Activated CD8-positive, alpha-beta T cell treated with anti-CD3 and anti-CD28 coated beads for 36 hours (primary cell): ENCODE measurements around the gene SPTAN1. TPM values are rescaled to one million over a fixed set of nuclear protein-coding genes. Genes with fewer than 3 reads are reported as not detected.

Source experiments
- ATAC-seq: fragments of 200-7000 bp; cut with Tn5 transposase; one replicate; pipeline ENCODE4 v1.10.0; 2021; ENCODE audit warnings: mild to moderate bottlenecking, moderate library complexity
- CTCF ChIA-PET: fragments of 350-600 bp; sonication (Branson Sonifier 250); formaldehyde crosslinking; loops from one replicate; lab custom pipeline; 2021; ENCODE audit warnings: antibody characterized with exemption; lab: Charles Lee
- POLR2A ChIA-PET: fragments of 350-600 bp; sonication (Branson Sonifier 250); formaldehyde crosslinking; loops from one replicate; lab custom pipeline; 2021; ENCODE audit warnings: antibody characterized with exemption; lab: Charles Lee
- DNase-seq: peaks from one replicate; pipeline ENCODE4 v3.0.0-alpha.2; 2020
- H3K27ac Mint-ChIP-seq: one replicate; pipeline ENCODE4 v1.8.0; 2021; ENCODE audit warnings: mild to moderate bottlenecking, mixed read lengths
- H3K27me3 Mint-ChIP-seq: one replicate; pipeline ENCODE4 v1.8.0; 2021; ENCODE audit warnings: mixed read lengths
- H3K36me3 Mint-ChIP-seq: one replicate; pipeline ENCODE4 v1.8.0; 2021; ENCODE audit warnings: low read depth, mixed read lengths
- H3K4me1 Mint-ChIP-seq: one replicate; pipeline ENCODE4 v1.8.0; 2021; ENCODE audit warnings: low read depth, mixed read lengths
- H3K4me3 Mint-ChIP-seq: one replicate; pipeline ENCODE4 v1.8.0; 2021; ENCODE audit warnings: mild to moderate bottlenecking, moderate library complexity, mixed read lengths
- H3K9me3 Mint-ChIP-seq: one replicate; pipeline ENCODE4 v1.8.0; 2021; ENCODE audit warnings: mixed read lengths
- CTCF ChIP-seq: fragments of 200-600 bp; IDR thresholded peaks from one replicate; pipeline ENCODE4 v1.8.0; 2022; ENCODE audit warnings: antibody characterized with exemption, mild to moderate bottlenecking
- intact Hi-C: fragments of 100-400 bp; cut with micrococcal nuclease; formaldehyde crosslinking; loops from one replicate; pipeline ENCODE4 v1.10.0; 2022
- total RNA-seq, 2 experiments: library from RNA; stranded (reverse); gene quantifications; one replicate each; pipeline ENCODE4 v1.2.3, GENCODE V29; 2021

The SPTAN1 gene
- total RNA-seq, 2 experiments from 2014 or later: 178 to 183 TPM

- Mint-ChIP-seq H3K27me3 (no peaks in the 10 kb centered on the region), H3K27ac (peak overlapping the region; percentile 84), H3K4me1 (peaks cover 32% of the 10 kb centered on the region), H3K4me3 (peak overlapping the region; percentile 29), H3K36me3 (no peaks in the 10 kb centered on the region), H3K9me3 (no peaks in the 10 kb centered on the region)
- TF ChIP-seq CTCF: no peak
- ATAC-seq (peak; percentile 35), DNase-seq (peak; percentile 82)
- POLR2A ChIA-PET: interaction anchor here (0.5 to 2.6 kb wide), 9 partner anchors 9 to 195 kb away, joined by 3 to 18 read pairs (median 3); partner anchors contain the start of genes GLE1 and URM1
- intact Hi-C loops: loop anchor here (5.0 kb wide), 1 partner anchor 48 kb away; the partner anchor contains the start of gene GLE1
- CTCF ChIA-PET: interaction anchor here (1.3 to 1.6 kb wide), 2 partner anchors 9 to 130 kb away, joined by 5 to 9 read pairs; partner anchors contain the start of gene CERCAM
Measured at GRCh38 chr9:128550226-128550625, 2.2 kb upstream of the SPTAN1 start.

DNA sequence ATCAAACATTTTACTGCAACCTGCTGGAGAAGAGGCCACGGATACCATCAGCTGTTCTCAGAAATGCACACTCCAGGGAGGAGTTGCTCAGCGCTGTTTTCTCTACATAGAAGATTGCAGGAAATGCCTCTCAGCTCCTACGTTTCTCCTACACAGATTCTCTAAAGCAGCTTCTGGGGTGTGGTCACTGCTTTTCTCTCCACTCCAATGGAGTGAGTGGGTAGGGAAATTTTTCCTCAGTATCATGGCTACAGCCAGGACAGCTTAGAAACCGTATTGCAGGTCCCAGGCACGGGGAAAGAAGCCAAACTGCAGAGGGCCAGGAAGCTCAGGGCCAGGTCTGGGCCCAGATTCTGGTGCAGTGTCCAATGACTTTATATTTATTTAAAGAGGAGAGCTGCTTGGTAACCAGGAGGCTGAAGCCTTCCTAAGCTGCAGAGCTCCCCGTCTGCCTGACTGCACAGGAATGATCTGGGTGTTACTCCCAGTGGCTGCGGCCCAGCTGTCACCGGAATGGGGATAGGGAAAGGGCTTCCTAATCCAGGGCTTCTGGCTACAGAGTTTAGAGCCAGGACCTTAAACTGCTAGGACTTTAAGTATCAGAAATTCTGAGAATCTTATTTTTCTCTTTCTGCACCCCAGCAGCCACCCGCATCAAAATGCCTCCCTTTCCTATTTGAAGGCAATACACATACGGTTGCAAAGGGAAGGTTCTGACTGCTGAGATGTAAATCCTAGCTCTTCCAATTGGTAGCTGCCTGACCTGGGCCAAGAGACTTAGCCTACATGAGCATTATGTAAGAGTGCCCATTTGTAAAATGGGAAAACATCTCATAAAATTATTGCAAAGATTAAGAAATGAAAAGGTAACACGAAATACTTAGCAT, 1.4 kb upstream of the SPTAN1 start:
- intact Hi-C loops: loop anchor here (5.0 kb wide), 1 partner anchor 49 kb away; the partner anchor contains the start of gene GLE1
- H3K27me3 Mint-ChIP-seq: no peaks in the 10 kb centered on the region
- H3K4me1 Mint-ChIP-seq: peaks cover 31% of the 10 kb centered on the region
- ChIA-PET POLR2A (interaction anchor here (0.5 to 4.3 kb wide), 14 partner anchors 8 to 221 kb away, joined by 3 to 36 read pairs (median 4); partner anchors contain the start of genes GLE1, URM1 and ZER1), CTCF (interaction anchor here (1.3 to 1.6 kb wide), 3 partner anchors 10 to 131 kb away, joined by 3 to 9 read pairs (median 5); partner anchors contain the start of gene CERCAM)
- H3K9me3 Mint-ChIP-seq: no peaks in the 10 kb centered on the region
- ATAC-seq (no peak), DNase-seq (peak; percentile 13)
- H3K36me3 Mint-ChIP-seq: no peaks in the 10 kb centered on the region
- peak overlapping the region; percentile 29 for H3K4me3 Mint-ChIP-seq
- peak overlapping the region; percentile 93 for H3K27ac Mint-ChIP-seq
- no peak for TF ChIP-seq CTCF

DNA sequence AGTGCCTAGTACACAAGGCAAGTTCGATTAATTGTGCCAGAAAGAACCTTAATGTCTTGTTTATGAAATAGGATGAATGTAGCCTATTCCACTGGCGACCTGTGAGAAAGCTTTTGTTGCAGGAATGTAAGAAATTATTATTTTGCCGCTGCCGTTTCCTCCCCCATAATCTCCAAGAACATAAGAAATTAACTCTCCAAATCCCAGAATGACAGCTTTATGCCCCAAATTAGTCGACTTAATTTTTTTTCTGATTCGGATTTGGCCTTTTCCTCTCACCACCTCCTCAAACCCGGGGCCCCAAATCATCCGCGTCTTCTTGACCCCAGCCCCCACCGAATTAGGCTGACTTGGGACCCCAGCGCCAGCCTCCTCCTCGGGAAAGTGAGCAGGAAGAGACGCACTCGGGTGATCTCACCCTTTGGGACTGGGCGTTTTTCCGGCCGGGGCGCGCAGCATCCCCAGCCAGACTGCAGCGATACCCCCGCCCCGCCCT, 682 bp upstream of the SPTAN1 start:
- H3K4me1 Mint-ChIP-seq: peaks cover 36% of the 10 kb centered on the region
- ChIA-PET CTCF (interaction anchor here (1.3 kb wide), 1 partner anchor 10 kb away, joined by 3 read pairs; no protein-coding TSS in a partner anchor), POLR2A (interaction anchor here (0.9 to 4.3 kb wide), 15 partner anchors 8 to 452 kb away, joined by 3 to 36 read pairs (median 9); partner anchors contain the start of genes COQ4, GLE1, TRUB2 and ZER1)
- H3K9me3 Mint-ChIP-seq: no peaks in the 10 kb centered on the region
- no peak for TF ChIP-seq CTCF
- DNase-seq (no peak), ATAC-seq (no peak)
- H3K4me3 Mint-ChIP-seq: no peak overlapping the region
- no peaks in the 10 kb centered on the region for H3K27me3 Mint-ChIP-seq
- intact Hi-C loops: loop anchor here (5.0 kb wide), 1 partner anchor 49 kb away; the partner anchor contains the start of gene GLE1
- no peaks in the 10 kb centered on the region for H3K36me3 Mint-ChIP-seq
- H3K27ac Mint-ChIP-seq: peak overlapping the region; percentile 93

DNA sequence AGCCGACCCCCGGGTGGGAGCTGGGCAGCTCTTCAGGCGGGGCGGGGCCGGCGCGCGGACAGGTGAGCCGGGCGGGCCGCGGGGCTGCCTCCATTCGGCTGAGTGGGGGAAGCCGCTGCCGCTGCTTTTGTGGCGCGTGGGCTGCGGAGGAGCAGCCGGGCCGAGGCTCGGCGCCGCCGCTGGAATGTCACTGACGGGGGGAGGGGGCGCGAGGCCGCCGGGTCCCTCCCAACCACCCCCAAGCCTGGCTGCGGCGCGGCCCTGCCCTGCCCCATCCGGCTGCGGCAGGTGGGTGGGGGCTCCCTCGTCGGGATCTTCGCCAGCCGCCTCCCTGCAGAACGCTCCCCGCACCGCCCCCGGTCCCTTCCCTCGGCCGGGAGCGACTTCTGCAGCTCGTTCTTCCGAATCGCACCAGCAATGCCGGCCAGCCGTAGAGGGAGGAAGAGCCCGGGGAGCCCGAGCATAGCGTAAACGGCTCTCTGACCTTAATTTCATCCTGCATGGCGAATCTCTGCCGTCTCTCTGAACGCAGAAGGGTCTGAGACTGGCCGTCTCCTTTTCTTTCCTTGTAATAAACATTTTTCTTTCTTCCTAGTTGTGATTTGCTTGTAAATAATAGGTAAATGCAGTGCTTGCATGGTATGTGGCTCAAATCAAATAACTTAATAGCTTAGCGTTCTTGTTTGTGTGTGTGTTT, 505 bp downstream of the SPTAN1 start:
- CTCF ChIA-PET: interaction anchor here (0.8 to 1.0 kb wide), 2 partner anchors 114 to 212 kb away, joined by 3 read pairs; no protein-coding TSS in a partner anchor
- no peaks in the 10 kb centered on the region for H3K27me3 Mint-ChIP-seq
- TF ChIP-seq CTCF: no peak
- POLR2A ChIA-PET: interaction anchor here (0.6 to 4.3 kb wide), 27 partner anchors 9 to 396 kb away, joined by 3 to 36 read pairs (median 5); partner anchors contain the start of genes COQ4, GLE1, SET and TRUB2
- peak; percentile 58 for DNase-seq
- intact Hi-C loops: loop anchor here (5.0 kb wide), 1 partner anchor 51 kb away; the partner anchor contains the start of gene GLE1
- H3K27ac Mint-ChIP-seq: no peak overlapping the region
- no peaks in the 10 kb centered on the region for H3K9me3 Mint-ChIP-seq
- no peaks in the 10 kb centered on the region for H3K36me3 Mint-ChIP-seq
- peak; percentile 14 for ATAC-seq
- H3K4me3 Mint-ChIP-seq: no peak overlapping the region
- H3K4me1 Mint-ChIP-seq: peaks cover 45% of the 10 kb centered on the region
